HUDEP-2 (cell line): ENCODE measurements around the gene TATDN2.
"Not testable (repeated sequence)": the region's sequence is repeated elsewhere in the genome, so short reads cannot be mapped to it uniquely, and the experiment has no call there.

Experiments
- DNase-seq, 76 experiments: peaks; one replicate each; lab custom pipeline; 2025; ENCODE audit not compliant: unreplicated experiment in 76 of 76; lab: John Stamatoyannopoulos, UW

Gene TATDN2

DNA sequence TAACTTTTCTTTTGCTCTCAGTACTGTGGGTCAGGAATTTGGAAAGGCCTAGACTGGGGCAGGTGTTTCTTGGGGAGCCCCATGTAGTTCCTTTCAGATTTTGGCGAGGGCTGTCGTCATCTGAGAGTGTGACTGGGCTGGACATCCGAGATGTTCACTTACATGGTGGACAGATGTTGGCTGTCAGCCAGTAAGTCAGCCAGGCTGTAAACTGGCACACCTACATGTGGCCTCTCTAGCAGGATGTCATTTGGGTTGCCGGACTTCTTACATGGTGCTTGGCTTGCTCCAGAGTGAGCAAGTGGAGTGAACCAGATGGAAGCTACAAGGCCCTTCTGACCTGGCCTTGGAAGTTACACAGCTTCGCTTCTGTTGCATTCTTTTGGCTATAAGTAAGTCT, 20.7 kb downstream of the TATDN2 start:
- no peak for DNase-seq

DNA sequence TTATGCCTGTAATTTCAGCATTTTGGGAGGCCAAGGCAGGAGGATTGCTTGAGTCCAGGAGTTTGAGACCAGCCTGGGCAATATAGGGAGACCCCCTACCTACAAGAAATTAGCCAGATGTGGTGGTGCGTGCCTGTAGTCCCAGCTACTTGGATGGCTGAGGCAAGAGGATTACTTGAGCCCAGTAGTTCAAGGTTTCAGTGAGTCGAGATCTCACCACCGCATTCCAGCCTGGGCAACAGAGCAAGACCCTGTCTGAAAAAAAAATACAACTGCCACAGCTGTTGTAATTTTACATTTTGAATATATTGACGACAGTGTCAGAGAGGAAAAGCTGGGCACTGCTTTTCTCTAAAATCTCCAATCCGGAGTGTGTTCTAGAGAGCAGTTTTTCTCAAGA, 21.2 kb downstream of the TATDN2 start:
- DNase-seq: no peak

DNA sequence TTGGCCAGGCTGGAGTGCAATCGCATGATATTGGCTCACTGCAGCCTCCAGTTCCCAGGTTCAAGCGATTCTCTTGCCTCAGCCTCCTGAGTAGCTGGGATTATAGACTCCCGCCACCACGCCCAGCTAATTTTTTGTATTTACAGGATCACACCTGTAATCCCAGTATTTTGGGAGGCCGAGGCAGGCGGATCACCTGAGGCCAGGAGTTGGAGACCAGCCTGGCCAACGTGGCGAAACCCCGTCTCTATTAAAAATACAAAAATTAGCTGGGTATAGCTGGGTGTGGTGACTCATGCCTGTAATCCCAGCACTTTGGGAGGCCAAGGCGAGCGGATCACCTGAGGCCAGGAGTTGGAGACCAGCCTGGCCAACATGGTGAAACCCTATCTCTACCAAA, 24.2 kb downstream of the TATDN2 start:
- DNase-seq: not testable (repeated sequence)

DNA sequence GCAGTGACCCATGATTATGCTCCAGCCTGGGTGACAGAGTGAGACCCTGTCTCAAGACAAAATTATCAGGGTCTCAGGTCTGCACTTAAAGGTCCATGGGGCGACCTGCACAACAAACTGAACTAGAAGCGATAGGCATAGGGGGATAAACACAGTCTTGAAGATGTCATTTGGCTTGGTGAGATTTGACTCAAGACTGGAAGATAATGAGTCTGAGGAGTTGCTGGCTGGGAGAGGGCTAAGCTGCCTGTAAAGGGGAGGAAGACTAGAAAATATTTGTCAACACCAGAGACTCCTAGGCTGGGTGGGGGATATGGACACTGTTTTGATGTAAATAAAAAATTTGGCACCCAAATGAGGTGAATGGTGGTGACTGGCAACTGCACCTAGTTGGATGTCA, 24.7 kb downstream of the TATDN2 start:
- DNase-seq: no peak

DNA sequence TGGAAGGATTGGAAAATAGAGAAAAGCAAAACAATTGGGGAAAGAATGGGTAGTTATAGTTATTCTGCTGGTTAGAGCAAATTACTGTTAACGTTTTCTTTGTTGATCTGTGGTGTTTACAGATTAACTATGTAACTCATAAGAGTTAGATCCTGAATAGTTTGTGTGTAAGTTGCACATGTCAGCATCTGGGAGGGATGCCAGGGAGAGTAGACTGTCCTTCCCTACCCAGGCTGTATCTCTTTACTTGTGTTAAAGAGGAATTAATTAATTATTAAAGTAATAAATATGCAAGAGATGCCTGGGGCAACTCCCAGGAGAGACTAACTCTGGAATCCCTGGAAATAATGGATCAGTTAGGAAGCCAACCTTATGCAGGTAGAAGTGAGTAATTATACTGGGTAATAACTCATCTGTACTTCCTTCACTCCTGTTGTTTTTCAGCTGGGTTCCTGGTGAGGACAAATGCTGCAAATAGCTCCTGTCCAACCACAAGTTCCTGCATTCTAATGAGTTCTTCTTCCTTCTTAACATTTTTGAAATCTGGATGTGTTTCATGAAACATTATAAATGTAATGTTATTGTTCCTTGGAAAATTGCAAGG, 25.5 kb downstream of the TATDN2 start:
- DNase-seq: no peak

DNA sequence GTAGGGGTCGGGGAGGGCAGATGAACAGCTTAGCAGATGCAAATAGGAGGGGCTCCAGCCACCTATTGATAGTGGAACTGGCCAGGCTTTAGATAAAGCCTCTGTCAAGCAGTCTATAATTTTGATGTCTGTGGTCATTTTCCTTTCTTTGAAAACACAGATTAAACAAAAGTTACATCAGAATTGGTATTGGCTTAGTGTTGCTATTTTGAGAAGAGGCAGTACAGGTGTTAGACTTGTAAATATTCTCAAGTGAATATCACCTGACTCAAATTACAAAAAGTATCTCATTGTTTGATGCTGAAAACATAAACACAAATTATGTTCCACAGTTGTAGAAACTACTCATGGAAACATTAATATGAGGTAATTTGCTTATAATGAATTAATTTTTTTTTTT, 26.3 kb downstream of the TATDN2 start:
- DNase-seq: peak in 1 of 76 experiments; percentile 7

DNA sequence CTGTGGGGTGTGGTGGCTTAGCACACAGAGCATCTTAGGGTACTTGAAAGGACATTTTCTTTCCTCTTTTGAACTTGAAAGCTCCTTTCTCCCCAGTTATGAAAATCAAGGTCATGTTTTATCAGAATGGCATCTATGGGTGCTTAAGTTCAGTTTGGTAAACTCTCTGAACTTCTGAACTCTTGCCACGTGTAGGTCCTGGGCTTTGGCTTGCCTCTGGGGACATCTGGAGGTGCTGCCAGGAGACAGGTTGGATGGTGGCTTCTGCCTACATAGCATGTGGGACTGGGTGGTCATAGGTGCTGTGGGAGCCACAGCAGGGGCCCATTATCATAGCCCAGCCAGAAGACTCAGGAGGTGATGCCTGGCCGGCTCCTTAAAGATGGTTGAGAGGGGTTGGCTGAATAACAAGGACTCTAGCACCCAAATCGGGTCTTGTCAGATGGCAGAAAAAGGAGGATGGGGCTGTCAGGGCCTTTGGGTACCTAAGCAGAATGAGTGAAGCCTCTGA, 28.9 kb downstream of the TATDN2 start:
- DNase-seq: no peak

DNA sequence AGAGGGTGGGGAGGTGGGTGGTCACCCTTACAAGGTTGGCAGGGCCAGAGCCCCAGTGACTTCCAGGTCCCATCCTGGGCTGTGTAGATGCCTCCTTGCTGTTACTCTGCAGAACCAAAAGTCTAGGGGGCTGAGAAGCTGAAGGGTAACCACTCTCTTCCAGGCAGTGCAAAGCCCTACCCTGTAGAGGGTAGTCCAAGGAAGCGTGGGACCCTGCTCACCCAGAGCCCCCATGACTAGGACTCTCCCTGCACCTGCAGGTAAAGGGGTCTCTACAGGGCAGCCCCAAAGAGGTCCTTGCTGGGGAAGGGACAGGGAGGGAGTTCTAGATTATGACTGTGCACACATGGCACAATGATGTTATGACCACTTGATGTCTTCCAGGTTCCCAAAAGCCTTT, 30.2 kb downstream of the TATDN2 start:
- no peak for DNase-seq

DNA sequence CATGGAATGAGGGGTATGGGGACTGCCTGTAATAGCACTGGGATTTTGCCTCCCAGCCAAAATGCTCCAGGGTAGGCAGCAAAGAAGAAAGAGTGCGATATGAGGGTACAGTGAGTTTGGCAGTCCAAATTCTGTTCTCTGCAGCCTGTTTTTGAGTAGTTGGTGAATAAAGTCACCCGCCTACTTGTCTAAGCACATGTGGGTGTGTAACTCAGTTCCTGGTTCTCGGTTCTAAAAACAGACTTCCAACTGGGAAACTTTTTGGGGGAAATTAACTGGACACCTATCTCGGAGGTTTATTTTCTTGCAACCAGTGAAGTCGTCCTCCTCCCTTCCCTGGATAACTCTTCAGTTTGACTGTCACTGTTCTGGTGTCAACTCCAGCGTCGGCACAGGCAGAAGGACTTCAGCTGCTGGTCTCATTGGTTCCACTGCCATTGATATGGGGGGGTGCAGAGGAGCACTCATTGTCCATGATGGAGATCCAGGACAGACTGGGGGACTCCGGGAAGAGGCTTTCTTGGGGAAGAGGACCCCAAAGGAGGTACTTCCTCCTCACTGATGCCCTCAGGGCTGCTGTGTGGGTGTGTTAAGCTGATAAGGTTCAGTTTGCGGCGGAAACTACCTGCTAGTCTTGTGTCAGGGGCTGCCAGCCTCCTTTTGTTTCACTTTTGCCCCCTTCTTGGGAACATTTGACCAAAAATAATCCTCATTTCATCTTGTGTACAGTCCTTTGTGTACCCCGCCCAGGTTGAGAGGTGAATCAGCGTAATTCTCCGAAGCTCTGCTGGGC, 31.3 kb downstream of the TATDN2 start:
- peak in 7 of 76 experiments; percentile 5 to 42 (median 15) for DNase-seq

DNA sequence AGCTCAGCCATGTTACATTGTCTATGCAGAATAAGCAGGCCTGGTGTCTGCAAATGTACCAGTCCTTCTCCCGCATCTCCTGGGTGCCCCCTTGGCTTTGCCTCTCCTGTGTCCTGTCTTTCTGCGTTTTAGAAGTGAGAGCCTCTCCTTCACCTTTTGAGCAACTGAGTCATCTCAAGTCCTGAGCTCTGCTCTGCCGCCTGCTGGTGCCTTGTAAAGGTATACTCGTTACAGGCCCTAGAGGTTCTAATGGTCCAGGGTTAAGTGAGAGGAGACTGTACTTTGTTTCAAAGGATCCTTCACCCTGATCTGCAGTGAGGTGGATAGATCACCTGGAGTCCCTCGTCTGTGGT, 31.9 kb downstream of the TATDN2 start:
- peak in 2 of 76 experiments; percentile 4 to 6 for DNase-seq

DNA sequence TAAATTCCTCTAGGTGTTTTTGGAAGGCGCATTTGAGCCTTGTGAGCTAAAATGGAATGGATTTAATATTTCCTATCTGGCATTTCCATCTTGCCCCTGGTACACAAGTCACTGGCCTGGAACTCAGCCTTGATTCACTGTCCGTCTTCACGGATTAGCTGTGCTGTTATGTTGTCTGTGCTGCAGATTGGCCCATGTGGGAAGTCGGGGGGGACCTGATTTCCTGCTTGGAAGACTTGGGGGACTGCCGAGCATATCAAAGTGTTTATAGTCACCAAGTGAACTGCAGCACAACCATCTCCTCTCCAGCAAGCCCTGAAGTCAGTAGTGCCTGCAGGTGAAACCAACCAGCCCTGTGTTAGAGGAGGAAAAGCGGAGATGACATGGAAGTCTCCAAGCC, 32.3 kb downstream of the TATDN2 start:
- DNase-seq: no peak

DNA sequence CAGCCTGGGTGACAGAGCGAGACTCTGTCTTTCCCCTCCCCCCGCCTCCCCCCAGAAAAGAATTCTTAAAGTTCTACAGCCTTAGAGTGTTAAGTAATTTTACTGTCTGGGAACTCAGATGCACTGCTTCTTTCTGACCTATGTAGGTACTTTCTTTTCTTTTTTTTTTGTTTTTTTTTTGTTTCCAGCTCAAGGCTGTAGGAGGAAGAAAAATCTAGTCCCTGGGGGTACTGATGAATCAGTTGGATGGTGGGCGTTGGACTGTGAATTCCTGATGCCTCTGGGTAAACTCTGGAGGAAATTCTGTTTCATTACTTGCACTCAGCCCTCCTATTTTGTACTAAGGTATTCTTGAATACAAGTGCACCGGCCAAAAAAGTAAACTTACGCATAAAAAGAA, 33.7 kb downstream of the TATDN2 start:
- DNase-seq: no peak

DNA sequence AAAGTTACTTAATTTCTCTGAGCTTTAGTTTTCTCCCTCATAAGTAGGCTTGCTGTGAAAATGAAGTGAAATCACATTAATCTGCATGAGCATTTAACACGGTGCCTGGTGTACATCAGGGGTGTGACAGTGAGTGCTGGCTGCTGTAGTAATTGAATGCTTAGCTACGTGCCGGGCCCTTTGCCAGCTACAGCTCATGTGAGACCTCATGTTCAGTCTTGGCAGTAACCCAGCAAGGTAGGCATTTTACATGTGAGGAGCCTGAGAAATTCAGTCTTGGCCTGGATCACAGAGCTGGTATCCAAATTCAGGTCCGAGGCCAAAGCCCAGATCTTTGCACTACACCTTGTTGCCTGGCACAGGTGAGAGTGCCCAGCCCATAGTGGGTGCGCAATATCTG, 35.4 kb downstream of the TATDN2 start:
- DNase-seq: peak in 29 of 76 experiments; percentile 4 to 55 (median 20)

DNA sequence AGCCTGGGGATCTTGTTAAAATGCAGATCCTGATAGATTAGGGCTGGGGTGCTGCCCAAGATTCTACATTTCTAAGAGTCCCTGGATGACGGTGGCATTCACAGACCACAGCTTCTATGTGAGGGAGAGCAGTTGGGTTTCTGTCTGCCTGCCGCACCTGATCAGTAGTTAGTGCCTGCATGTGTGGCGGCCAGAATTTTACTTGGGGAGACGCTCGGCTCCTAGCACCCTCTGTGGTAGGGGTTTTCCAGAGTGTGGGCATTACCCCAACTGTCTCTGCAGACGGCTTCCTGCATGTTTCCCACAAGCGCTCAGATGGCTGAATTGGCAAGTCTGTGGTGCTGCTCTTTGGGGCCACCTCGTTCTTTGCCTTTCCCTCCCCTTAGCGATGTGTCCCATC, 36.2 kb downstream of the TATDN2 start:
- no peak for DNase-seq

DNA sequence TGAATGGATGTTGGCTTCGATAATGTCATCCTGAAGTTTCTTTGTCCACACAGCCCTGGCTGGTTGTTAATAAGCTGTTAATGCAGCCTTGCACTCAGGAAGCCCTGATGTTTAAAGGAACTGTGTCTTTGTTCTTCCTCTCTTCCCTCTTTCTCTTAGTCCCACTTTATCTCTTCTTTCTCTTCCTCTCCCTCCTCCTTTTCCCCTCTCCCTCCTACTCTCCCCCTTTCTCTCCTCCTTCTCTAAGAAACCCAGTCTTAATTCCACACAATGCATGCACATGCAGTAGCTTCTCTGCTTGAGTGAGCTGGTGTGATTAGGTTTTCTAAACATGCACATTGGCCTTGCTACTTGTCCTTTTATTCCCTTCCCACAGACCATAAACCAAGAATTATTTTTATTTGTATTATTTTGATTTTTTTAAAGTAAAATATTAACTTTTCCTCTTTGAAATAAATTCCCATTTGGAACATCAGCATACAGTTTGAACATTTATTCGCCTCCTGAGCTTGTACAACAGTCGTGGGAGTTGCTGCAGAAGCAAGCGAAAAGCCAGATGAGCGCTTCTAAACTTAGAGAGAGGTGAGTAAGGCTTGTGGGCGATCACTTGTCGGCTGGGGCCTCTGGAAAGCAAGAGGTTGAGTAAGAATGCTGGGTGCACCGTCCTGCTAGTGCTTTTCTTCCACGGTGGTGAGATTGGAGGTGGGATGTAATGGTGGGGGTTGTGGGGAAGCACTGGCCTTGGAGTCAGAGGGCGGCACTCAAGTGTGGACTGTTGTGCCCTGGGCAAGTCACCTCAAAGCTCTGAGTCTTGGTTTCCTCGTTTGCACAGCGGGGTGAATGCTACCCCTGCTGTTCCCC, 37.2 kb downstream of the TATDN2 start:
- no peak for DNase-seq

DNA sequence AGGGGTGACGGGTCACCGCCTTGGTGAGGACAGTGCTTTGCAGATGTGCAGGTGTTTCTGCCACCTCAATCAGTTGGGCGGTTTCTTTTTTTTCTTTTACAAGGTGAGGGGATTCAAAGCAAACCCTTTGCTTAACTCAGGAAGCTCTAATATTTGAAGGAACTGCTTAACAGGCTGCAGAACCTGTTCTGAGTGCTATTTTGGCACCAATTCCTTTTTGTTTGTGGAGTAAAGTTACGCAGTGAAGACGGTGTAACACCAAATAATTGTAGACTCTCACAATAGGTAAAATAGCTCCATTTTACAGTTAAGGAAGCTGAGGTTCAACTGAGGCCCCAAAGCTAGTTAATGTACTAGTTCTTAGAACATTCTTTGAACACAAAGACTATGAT, 37.9 kb downstream of the TATDN2 start:
- no peak for DNase-seq

DNA sequence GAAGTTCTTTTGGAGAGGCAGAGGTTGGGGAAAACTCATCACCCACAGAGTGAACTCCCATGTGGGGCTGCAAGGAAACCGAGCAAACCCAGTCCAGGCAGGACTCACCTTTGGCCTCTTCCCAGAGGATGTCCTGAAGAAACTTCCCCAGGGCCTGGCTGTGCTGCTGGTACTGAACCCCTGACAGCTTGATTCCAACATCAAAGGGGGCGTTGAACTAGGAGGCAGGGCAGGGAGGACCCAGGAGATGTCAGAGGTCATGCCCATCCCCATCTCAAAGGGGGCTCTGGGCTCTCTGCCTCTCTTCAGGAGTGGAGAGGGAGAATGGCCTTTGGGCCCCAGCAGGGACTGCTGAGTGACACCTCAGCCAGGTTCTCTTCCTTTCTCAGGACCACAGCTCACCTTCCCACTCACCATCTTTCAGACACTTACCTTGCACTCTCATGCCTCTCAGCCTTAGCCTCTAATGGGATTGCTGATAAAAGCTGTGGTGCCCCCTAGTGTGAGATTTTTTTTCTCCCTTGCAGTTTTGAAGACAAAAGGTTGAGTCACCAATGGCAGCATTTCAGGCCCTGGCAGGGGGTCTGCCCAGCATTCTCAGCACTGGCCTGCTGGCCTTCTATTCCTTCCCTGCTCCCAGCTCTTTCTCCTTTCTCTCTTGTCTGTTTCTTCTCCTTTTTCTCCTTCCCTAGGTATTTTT, 38.5 kb downstream of the TATDN2 start:
- no peak for DNase-seq

DNA sequence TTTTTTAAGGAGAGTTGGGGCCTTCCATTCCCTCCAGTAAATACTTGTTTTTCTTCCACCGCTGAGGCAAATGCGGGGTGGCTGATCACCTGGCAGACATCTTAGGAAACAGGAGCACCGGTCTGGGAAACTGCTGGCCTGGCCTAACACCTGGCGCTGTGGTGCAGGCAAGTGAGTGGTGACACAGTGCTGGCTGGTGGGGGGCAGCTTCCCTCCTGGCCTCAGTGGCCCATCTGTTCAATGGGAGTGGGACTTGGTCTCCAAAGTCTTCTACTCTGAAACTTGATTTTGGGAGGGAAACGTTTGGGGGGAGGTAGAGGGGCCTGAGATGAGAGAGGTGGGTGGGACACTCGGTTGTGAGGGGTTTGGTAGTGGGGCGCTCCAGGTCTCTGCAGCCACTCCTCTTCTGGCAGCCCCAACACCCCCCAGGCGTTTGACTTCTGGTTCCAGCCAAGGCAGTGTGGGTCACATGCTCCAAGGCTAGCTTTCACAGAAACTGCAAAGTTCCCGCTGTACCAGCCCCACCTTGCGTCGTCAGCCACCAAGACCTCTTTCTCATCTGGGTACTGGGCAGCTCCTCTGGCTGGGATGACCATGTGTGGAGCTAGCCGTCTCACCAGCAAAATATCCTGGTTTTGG, 39.8 kb downstream of the TATDN2 start:
- DNase-seq: no peak

DNA sequence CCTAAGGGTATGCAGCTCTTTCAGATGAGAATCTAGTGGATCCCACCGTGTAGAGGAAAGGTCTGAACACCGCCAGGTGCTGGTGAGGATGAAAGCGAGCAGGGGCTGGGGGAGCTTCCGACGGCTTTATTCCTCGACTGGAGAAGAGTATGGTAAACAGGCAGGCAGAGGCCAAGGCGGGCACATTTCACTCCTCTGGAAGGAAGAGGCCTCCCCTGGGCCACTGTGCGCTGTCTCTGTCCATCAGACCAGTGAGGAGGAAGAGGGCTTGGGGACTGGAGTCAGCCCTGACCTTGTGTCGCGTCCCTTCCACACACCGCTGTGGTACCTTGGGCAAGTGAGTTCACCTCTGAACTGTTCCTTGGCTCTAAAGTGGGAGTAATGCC, 40.3 kb downstream of the TATDN2 start:
- DNase-seq: no peak

DNA sequence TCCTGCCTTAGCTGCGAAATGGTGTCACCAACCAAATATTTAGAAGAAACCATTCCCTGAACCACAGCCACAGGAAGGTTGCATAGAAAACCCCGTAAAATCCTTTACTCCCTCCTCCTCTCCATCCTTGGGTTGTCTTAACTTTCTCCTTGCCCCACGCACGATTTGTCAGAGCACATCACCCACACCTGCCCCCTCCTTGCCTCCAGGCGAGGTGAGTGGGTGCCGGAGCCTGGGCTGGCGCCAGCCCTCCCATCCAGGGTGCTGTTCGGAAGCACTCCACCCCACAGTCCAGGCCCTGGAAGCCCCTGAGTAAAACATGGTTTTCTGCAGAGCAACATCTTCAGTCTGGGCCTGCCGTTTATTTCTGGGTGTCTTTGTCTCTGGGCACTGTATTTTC, 40.8 kb downstream of the TATDN2 start:
- DNase-seq: no peak
